HUES48 (cell line): ENCODE results near the gene OLFM1.

Experiments used
- H3K27ac ChIP-seq: one replicate; pipeline ENCODE4 v1.7.0; 2013; ENCODE audit warnings: low read depth, low read length, inconsistent platforms
- H3K27me3 ChIP-seq: 2 replicates; pipeline ENCODE4 v1.6.1; 2013; ENCODE audit warnings: mild to moderate bottlenecking, low read length; ENCODE audit not compliant: control insufficient read depth, insufficient read depth
- H3K36me3 ChIP-seq: 2 replicates; pipeline ENCODE4 v1.6.1; 2013; ENCODE audit warnings: low read length; ENCODE audit not compliant: control insufficient read depth, insufficient read depth
- H3K4me1 ChIP-seq: 2 replicates; pipeline ENCODE4 v1.6.1; 2013; ENCODE audit warnings: mild to moderate bottlenecking, low read length; ENCODE audit not compliant: control insufficient read depth, insufficient read depth
- H3K4me3 ChIP-seq: 2 replicates; pipeline ENCODE4 v1.5.1; 2013; ENCODE audit warnings: mild to moderate bottlenecking, low read depth, low read length
- H3K9ac ChIP-seq: 2 replicates; pipeline ENCODE4 v1.6.1; 2013; ENCODE audit warnings: mild to moderate bottlenecking, low read depth, low read length, moderate library complexity
- H3K9me3 ChIP-seq: 2 replicates; pipeline ENCODE4 v1.6.1; 2013; ENCODE audit warnings: low read length; ENCODE audit not compliant: control insufficient read depth, insufficient read depth

OLFM1 gene

GRCh38 chr9:135116371-135116770 lies 28.9 kb downstream of the OLFM1 start:
- peaks cover 19% of the 10 kb centered on the region for H3K36me3 ChIP-seq
- no peaks in the 10 kb centered on the region for H3K9me3 ChIP-seq
- H3K4me3 ChIP-seq = no peak overlapping the region
- H3K9ac ChIP-seq = no peak overlapping the region
- H3K27me3 ChIP-seq = no peaks in the 10 kb centered on the region
- no peaks in the 10 kb centered on the region for H3K4me1 ChIP-seq
- no peak overlapping the region for H3K27ac ChIP-seq

GRCh38 chr9:135116881-135117280 lies 29.4 kb downstream of the OLFM1 start:
- Histone ChIP-seq H3K27ac (no peak overlapping the region), H3K27me3 (no peaks in the 10 kb centered on the region), H3K9me3 (no peaks in the 10 kb centered on the region), H3K9ac (no peak overlapping the region), H3K4me3 (no peak overlapping the region), H3K36me3 (peaks cover 20% of the 10 kb centered on the region), H3K4me1 (no peaks in the 10 kb centered on the region)

DNA sequence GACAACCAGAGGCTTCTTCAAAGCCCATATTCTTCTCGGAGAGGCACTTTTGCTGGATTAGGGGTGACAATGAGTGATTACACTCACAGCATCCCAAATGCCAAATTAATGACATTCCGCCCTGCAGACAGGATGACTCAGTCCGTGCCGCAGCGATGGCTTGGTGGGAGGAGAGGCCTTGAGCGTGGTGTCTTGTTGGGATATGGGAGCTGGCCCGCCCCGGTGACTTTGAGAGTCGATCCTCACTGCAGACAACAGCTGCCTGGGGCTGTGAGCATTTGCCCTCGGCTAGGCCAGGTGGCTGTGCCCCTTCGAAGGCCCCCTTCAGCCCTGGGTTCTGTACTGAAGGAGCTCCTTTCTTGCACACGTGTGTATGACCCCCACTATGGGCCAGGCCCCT lies 29.8 kb downstream of the OLFM1 start:
- Histone ChIP-seq H3K9ac (no peak overlapping the region), H3K9me3 (no peaks in the 10 kb centered on the region), H3K27me3 (no peaks in the 10 kb centered on the region), H3K27ac (no peak overlapping the region), H3K4me1 (no peaks in the 10 kb centered on the region), H3K4me3 (no peak overlapping the region), H3K36me3 (peaks cover 23% of the 10 kb centered on the region)

- Histone ChIP-seq H3K36me3 (peaks cover 23% of the 10 kb centered on the region), H3K27me3 (no peaks in the 10 kb centered on the region)
Observed at GRCh38 chr9:135119496-135120064, 32.1 kb downstream of the OLFM1 start.

GRCh38 chr9:135120249-135120648 lies 32.8 kb downstream of the OLFM1 start:
- Histone ChIP-seq H3K27me3 (no peaks in the 10 kb centered on the region), H3K4me3 (no peak overlapping the region), H3K27ac (no peak overlapping the region), H3K9me3 (no peaks in the 10 kb centered on the region), H3K9ac (no peak overlapping the region), H3K4me1 (no peaks in the 10 kb centered on the region), H3K36me3 (peaks cover 23% of the 10 kb centered on the region)

More at GRCh38 chr9:135119496-135120064, 32.1 kb downstream of the OLFM1 start:
- no peak overlapping the region for H3K4me3 ChIP-seq
- no peak overlapping the region for H3K27ac ChIP-seq
- H3K9ac ChIP-seq = no peak overlapping the region
- no peaks in the 10 kb centered on the region for H3K9me3 ChIP-seq
- H3K4me1 ChIP-seq = no peaks in the 10 kb centered on the region

DNA sequence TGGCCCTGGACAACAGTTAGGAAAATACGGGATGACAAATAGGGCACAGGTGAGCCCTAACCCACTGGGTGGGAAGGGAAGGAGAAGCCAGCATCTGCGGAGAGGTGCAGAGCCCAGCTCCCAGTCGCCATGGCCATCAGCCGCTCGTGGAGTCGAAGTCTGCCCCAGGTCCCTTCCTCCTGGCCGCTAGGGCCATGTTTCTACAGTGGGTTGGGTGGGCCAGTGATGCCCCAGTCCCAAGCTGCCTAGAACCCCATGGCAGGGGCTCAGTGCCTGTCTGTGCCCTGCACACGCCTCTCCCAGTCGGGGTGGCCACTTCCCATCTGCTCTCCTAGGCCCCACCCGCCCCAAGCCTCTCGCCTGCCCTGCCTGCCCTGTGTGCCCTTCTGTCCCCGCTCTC lies 34.8 kb downstream of the OLFM1 start:
- Histone ChIP-seq H3K27ac (no peak overlapping the region), H3K27me3 (no peaks in the 10 kb centered on the region), H3K9me3 (no peaks in the 10 kb centered on the region), H3K9ac (no peak overlapping the region), H3K4me3 (no peak overlapping the region), H3K4me1 (no peaks in the 10 kb centered on the region), H3K36me3 (peaks cover 23% of the 10 kb centered on the region)

DNA sequence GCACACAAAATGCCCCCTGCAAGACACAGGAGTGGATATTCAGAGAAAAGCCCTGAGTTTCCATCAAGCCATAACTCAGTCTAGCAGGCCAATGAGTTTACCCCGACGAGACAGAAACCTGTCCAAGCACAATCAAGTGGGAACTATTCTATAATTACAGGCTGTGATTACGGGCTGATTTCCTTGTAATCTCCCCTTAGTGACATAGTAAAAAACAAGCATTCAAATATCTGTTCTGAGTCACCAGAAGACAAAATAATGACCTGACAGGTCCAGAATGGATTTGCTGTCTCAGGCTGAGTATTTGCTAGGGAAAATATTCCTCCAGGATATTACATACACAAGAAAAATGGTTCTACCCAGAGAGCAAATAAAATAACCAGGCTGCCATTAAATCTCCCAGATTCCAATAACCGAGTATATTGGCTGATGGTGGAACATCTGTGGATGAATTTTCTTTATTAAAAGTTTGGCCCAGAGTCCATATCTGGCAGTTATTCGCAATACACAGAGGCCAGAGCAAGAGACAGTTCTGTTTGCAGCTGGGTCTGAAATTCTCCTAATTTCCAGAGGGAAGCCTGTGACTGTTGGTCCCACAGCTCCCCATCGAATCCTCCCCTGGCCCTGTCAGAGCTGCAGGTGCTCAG lies 35.8 kb downstream of the OLFM1 start:
- peaks cover 23% of the 10 kb centered on the region for H3K36me3 ChIP-seq
- H3K27me3 ChIP-seq = no peaks in the 10 kb centered on the region
- no peaks in the 10 kb centered on the region for H3K9me3 ChIP-seq
- no peak overlapping the region for H3K4me3 ChIP-seq
- no peaks in the 10 kb centered on the region for H3K4me1 ChIP-seq
- no peak overlapping the region for H3K27ac ChIP-seq
- no peak overlapping the region for H3K9ac ChIP-seq

DNA sequence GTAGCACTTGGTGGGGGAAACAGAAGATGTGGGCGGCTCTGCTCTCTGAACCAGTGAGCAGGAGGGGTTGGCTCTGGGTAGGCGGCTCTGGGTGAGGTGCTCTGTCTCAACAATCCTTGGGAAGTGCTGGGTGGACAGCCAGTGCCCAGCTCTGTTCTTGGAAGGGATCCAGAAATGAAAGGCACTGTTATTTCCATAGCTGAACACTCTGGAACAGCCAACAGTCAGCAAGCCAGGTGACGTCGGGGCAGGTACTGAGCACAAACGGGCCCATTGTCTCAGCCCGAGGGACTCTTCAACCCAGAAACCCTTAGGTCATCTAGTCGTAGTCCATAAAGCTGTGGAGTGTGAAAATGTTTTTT lies 36.3 kb downstream of the OLFM1 start:
- Histone ChIP-seq H3K4me1 (no peaks in the 10 kb centered on the region), H3K27ac (no peak overlapping the region), H3K4me3 (no peak overlapping the region), H3K36me3 (peaks cover 23% of the 10 kb centered on the region), H3K9ac (no peak overlapping the region), H3K27me3 (no peaks in the 10 kb centered on the region), H3K9me3 (no peaks in the 10 kb centered on the region)

DNA sequence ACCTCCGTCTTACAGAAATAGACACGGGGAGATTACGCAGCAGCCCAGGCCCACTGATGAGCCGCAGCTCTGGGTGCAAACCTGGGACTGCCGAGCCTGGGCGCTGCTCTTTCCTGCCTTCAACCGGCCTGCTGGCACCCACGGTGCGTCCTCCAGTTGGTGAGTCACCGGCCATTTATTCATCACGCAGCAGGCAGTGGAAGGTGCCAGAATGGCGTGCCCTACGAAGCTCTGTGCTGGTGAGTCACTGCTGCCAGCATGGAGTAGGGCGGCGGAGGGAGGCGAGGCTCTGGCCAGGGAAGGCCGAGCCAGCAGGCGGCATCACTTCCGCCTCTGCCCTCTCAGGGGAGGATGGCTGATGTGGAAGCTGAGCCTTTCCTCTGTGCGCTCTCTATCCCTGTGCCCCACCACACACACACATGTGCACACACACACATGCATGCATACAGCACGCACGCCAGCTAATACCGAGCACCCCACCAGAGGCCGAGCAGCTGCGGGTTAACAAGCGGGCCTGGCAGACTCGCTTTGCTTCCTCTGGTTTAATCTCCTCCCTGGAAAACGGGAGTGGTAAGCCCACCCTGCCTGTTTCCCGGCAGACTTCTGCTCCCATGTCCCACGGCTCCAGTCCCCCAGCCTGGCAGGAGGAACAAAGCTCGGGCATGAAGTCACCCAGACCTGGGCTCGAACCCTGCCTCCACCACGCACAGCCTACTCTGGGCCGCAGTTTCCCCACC lies 39.2 kb downstream of the OLFM1 start:
- Histone ChIP-seq H3K9me3 (0 out of 2 replicates have a peak, but pooled peaks cover 4% of the 10 kb centered on the region), H3K27ac (no peak overlapping the region), H3K4me1 (no peaks in the 10 kb centered on the region), H3K27me3 (no peaks in the 10 kb centered on the region), H3K9ac (no peak overlapping the region), H3K36me3 (0 out of 2 replicates have a peak, but pooled peaks cover 4% of the 10 kb centered on the region), H3K4me3 (no peak overlapping the region)

DNA sequence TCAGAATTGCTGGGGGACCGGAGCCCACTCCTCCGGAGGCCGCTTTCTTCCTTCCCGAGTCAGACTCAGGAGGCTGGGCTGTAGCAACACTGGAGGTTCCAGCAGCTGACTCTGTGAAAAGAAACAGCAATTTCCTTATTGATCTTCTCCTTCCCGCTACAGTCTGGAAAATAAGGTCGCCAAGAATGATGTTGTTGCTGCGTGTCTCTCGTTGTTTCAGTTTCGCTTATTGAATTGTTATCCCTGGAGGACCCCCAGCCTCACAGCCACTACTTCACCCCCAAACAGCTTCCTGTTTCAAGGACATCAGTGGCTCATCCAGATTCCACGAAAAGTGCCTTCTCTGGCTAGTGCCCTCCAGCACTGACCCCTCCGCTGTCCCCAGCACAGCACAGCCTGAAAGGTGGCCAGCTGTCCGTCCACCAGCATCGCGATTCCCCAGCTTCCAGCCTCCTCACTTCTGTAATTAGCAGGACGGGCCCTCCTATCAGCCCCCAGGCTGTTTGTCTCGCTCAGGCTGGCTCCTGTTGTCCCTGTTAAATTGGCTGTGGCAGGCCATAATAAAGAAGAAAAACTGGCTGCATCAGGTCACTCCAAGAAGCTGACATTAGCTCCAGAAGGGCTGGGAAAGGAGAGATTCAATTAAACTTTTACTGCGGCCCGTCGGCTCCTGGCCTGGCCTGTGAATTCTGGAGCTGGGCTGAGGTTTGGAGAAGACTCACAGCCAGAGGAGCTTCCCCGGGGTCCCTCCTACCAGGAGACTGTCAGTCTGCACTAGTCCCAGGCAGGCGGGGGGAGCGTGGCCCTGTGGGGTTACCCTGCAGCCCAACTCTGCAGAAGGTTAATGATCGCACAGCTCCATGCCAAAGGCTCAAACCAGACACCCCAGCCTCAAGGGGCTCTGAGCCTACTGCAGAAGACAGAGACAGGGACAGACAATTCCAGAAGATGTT lies 40.5 kb downstream of the OLFM1 start:
- Histone ChIP-seq H3K4me3 (no peak overlapping the region), H3K4me1 (no peaks in the 10 kb centered on the region), H3K9me3 (0 out of 2 replicates have a peak, but pooled peaks cover 4% of the 10 kb centered on the region), H3K27ac (no peak overlapping the region), H3K27me3 (no peaks in the 10 kb centered on the region), H3K9ac (no peak overlapping the region), H3K36me3 (no peaks in the 10 kb centered on the region)
